Natural killer cell (primary cell): ENCODE measurements around the gene GLRX. TPM values are rescaled to one million over a fixed set of nuclear protein-coding genes. Genes with fewer than 3 reads are reported as not detected.

Experiments
- ATAC-seq, 3 donors: fragments of 150-1000 bp in 2 of 3; fragments of 200-7000 bp in 1 of 3; cut with Tn5 transposase; 1 replicate in 1 of 3; 2 replicates in 2 of 3; pipeline ENCODE4 v1.10.0; 2021; ENCODE audit warnings: mild to moderate bottlenecking in 2 of 3, moderate library complexity in 2 of 3
- DNase-seq, 2 donors: peaks; one replicate each; pipeline versions ENCODE4 v3.0.0 to v3.0.0-alpha.2; 2013 to 2021; ENCODE audit warnings: mixed read lengths in 1 of 2
- H3K27ac ChIP-seq: one replicate; pipeline ENCODE4 v1.5.1; 2013; ENCODE audit warnings: mild to moderate bottlenecking, low read length
- H3K27me3 ChIP-seq: one replicate; pipeline ENCODE4 v1.6.1; 2013; ENCODE audit warnings: low read length; ENCODE audit not compliant: control insufficient read depth, insufficient read depth
- H3K36me3 ChIP-seq: one replicate; pipeline ENCODE4 v1.6.1; 2013; ENCODE audit warnings: low read length; ENCODE audit not compliant: control insufficient read depth, insufficient read depth
- H3K4me1 ChIP-seq: one replicate; pipeline ENCODE4 v1.6.1; 2013; ENCODE audit warnings: low read length; ENCODE audit not compliant: control insufficient read depth, insufficient read depth
- H3K4me3 ChIP-seq: one replicate; pipeline ENCODE4 v1.5.1; 2013; ENCODE audit warnings: low read length
- H3K9me3 ChIP-seq: one replicate; pipeline ENCODE4 v1.6.1; 2013; ENCODE audit warnings: low read length; ENCODE audit not compliant: control insufficient read depth, insufficient read depth
- H3K27ac Mint-ChIP-seq, 2 donors: one replicate each; pipeline ENCODE4 v1.8.0; 2022; ENCODE audit warnings: mild to moderate bottlenecking in 2 of 2, mixed read lengths in 2 of 2, moderate library complexity in 1 of 2
- H3K27me3 Mint-ChIP-seq, 2 donors: one replicate each; pipeline ENCODE4 v1.8.0; 2022; ENCODE audit warnings: low read depth in 2 of 2, mixed read lengths in 2 of 2
- H3K36me3 Mint-ChIP-seq: one replicate; pipeline ENCODE4 v1.8.0; 2022; ENCODE audit warnings: mixed read lengths
- H3K4me1 Mint-ChIP-seq, 2 donors: one replicate each; pipeline ENCODE4 v1.8.0; 2022; ENCODE audit warnings: mixed read lengths in 2 of 2
- H3K4me3 Mint-ChIP-seq: one replicate; pipeline ENCODE4 v1.8.0; 2022; ENCODE audit warnings: mild to moderate bottlenecking, moderate library complexity, mixed read lengths
- H3K9me3 Mint-ChIP-seq, 2 donors: one replicate each; pipeline ENCODE4 v1.8.0; 2022; ENCODE audit warnings: mixed read lengths in 2 of 2
- WGBS: methylation state at CpG from one replicate; pipeline ENCODE4 v1.1.7; 2013; ENCODE audit warnings: missing lambda C conversion rate; ENCODE audit not compliant: insufficient coverage; 5-methylcytosine and 5-hydroxymethylcytosine counted together
- intact Hi-C: fragments of 100-400 bp; cut with micrococcal nuclease; formaldehyde crosslinking; loops from one replicate; pipeline ENCODE4 v1.14.2; 2022
- total RNA-seq, 4 donors: library from RNA; stranded (reverse); fragments of 120-200 nt in 1 of 4; gene quantifications; one replicate each; pipeline versions ENCODE4 v1.2.3 to v1.2.4, GENCODE V29; 2013 to 2022
- TF ChIP-seq, protein P1 (sequence below): fragments of 200-600 bp; IDR thresholded peaks from one replicate; pipeline ENCODE4 v1.8.0; 2022; ENCODE audit warnings: antibody characterized with exemption

The GLRX gene
- total RNA-seq, 3 donors from 2014 or later (not counting 1 experiment from before 2014, with no cell fraction given), result 59.2 to 102 (median 62.5) TPM

DNA sequence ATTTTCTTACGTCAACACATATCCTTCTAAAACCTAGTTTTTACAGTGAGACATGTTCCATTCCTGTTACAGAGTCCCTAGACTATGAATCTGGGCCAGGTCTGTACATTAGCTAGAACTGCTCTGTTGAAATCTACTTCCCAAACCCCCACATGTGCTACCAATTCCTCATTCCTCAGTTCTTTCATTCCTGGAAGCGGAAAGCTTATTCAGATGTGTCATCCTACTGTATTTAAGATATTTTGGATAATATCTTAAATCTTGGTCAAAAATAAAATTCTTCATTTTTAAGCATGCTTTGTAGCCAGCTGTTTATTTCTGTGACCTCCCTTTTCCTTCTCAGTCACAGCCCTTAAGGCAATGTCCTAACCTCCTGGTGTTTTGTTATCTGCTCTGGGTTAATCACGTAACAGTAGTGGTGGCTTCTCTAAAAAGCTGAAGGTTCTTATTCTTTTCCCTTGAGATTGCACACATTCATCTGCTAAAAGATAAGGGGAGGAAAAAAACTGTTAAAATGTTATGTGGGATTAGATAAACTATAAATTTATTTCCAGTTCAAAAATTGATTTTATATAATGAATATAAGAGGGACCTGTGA is 35.6 kb downstream of the GLRX start:
- peaks cover 18% of the 10 kb centered on the region for H3K36me3 Mint-ChIP-seq
- Histone ChIP-seq H3K9me3 (no peaks in the 10 kb centered on the region), H3K4me3 (no peak overlapping the region), H3K4me1 (no peaks in the 10 kb centered on the region), H3K27me3 (no peaks in the 10 kb centered on the region), H3K36me3 (no peaks in the 10 kb centered on the region), H3K27ac (no peak overlapping the region)
- no peak overlapping the region for H3K4me3 Mint-ChIP-seq
- WGBS, result 94% methylated on average over 2 of the region's 3 CpGs
- peaks cover 0 to 4% of the 10 kb centered on the region in 2 donors for H3K4me1 Mint-ChIP-seq
- TF ChIP-seq, protein P1, sequence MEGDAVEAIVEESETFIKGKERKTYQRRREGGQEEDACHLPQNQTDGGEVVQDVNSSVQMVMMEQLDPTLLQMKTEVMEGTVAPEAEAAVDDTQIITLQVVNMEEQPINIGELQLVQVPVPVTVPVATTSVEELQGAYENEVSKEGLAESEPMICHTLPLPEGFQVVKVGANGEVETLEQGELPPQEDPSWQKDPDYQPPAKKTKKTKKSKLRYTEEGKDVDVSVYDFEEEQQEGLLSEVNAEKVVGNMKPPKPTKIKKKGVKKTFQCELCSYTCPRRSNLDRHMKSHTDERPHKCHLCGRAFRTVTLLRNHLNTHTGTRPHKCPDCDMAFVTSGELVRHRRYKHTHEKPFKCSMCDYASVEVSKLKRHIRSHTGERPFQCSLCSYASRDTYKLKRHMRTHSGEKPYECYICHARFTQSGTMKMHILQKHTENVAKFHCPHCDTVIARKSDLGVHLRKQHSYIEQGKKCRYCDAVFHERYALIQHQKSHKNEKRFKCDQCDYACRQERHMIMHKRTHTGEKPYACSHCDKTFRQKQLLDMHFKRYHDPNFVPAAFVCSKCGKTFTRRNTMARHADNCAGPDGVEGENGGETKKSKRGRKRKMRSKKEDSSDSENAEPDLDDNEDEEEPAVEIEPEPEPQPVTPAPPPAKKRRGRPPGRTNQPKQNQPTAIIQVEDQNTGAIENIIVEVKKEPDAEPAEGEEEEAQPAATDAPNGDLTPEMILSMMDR, result no peak
- no peaks in the 10 kb centered on the region for H3K27me3 Mint-ChIP-seq
- no peaks in the 10 kb centered on the region for H3K9me3 Mint-ChIP-seq
- DNase-seq (no peak), ATAC-seq (no peak)
- intact Hi-C loops, result no loop called here
- no peak overlapping the region for H3K27ac Mint-ChIP-seq

DNA sequence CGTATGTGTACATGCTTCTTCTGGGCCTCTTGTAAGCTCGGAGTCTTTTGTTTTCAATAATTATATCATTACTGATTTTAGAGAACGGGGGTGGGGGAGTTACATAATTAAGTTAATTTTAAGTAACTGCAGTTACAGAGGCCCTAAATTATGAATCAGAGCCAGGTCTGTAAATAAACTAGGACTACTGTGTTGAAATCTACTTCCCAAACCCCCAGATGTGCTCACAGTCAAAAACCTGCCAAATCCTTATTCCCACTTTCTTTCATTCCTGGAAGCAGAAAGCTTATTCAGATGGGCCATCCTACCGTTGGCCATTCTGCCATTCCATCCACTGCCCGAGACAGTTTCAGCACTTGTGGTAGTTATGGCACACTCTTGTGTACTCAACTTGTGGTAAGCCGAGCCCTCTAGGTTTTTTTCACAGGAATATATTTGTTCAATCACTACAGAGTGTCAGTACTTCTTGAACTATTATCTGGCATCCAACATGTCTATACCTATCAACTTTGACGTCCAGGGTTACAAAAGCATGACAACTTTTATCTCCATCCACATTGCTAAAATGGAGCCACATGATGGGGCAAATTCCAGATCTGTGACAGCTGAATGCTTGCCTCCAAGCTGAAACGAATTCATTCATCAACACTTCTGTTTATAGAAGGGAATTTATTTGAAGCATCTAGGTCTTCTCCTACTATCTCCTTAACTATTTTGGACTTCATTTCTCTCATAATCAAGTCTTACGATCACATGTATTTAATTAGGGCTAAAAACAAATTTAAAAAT is 37.8 kb downstream of the GLRX start:
- H3K36me3 ChIP-seq, result no peaks in the 10 kb centered on the region
- Mint-ChIP-seq H3K27me3 (no peaks in the 10 kb centered on the region), H3K36me3 (peaks cover 18% of the 10 kb centered on the region), H3K27ac (no peak overlapping the region), H3K4me3 (no peak overlapping the region), H3K9me3 (no peaks in the 10 kb centered on the region), H3K4me1 (peaks cover 9 to 14% of the 10 kb centered on the region in 2 donors)
- H3K4me3 ChIP-seq, result no peak overlapping the region
- intact Hi-C loops, result no loop called here
- no peaks in the 10 kb centered on the region for H3K27me3 ChIP-seq
- 97% methylated on average over 5 of the region's 9 CpGs for WGBS
- TF ChIP-seq, protein P1, result no peak
- ATAC-seq (no peak), DNase-seq (no peak)
- H3K27ac ChIP-seq, result no peak overlapping the region
- H3K4me1 ChIP-seq, result peaks cover under 1% of the 10 kb centered on the region
- H3K9me3 ChIP-seq, result no peaks in the 10 kb centered on the region

DNA sequence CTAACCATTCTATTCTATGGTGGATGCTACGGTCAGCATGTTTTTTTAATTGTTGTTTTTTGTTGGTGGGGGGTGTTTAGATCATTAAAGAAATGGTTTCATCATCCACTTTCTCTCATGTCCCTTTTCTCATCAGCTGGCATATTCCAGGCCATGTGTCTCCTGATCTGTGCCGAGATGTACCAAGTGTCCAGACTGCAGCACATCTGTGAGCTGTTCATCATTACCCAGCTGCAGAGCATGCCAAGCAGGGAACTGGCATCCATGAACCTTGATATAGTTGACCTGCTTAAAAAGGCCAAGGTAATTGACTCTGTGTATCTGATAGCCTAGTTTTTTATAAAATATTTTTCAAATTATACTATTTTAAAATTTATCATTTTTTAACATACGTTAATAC is 38.9 kb downstream of the GLRX start:
- no peak overlapping the region for H3K27ac ChIP-seq
- no peaks in the 10 kb centered on the region for H3K27me3 ChIP-seq
- H3K4me3 ChIP-seq, result no peak overlapping the region
- no peak for DNase-seq
- Mint-ChIP-seq H3K27me3 (no peaks in the 10 kb centered on the region), H3K4me1 (peaks cover 20% of the 10 kb centered on the region in 2 donors), H3K4me3 (no peak overlapping the region), H3K36me3 (peaks cover 18% of the 10 kb centered on the region), H3K27ac (no peak overlapping the region), H3K9me3 (no peaks in the 10 kb centered on the region)
- WGBS, result 100% methylated on average over 2 of the region's 3 CpGs
- intact Hi-C loops, result no loop called here
- TF ChIP-seq, protein P1, result no peak
- H3K36me3 ChIP-seq, result no peaks in the 10 kb centered on the region
- H3K9me3 ChIP-seq, result no peaks in the 10 kb centered on the region
- peaks cover 11% of the 10 kb centered on the region for H3K4me1 ChIP-seq
- ATAC-seq, result no peak
